Epithelial cell of prostate (primary cell): ENCODE results near the gene CSPG5.

Source experiments
- DNase-seq: peaks from one replicate; pipeline ENCODE4 v3.0.0-alpha.2; 2011; ENCODE audit warnings: low read depth, low spot score
- H3K27ac ChIP-seq: fragments of 450-650 bp; 2 replicates; pipeline ENCODE4 v1.5.1; 2017; ENCODE audit warnings: mild to moderate bottlenecking

CSPG5 gene

GRCh38 chr3:47578691-47579632 lies at the start of gene CSPG5:
TSS of gene CSPG5 (minus strand) at chr3:47578865. CDS start at chr3:47578693, 172 bp downstream.
- no peak for DNase-seq

GRCh38 chr3:47628426-47628825 lies 49.8 kb upstream of the CSPG5 start:
- no peak overlapping the region for H3K27ac ChIP-seq
- no peak for DNase-seq

More at GRCh38 chr3:47578691-47579632, at the start of gene CSPG5:
- no peak within 1 kb of the TSS for H3K27ac ChIP-seq

GRCh38 chr3:47622671-47623461 lies 44.2 kb upstream of the CSPG5 start:
- H3K27ac ChIP-seq: no peak overlapping the region
- no peak for DNase-seq

GRCh38 chr3:47617086-47618010 lies 38.7 kb upstream of the CSPG5 start:
- no peak overlapping the region for H3K27ac ChIP-seq
- no peak for DNase-seq

GRCh38 chr3:47614788-47615187 lies 36.1 kb upstream of the CSPG5 start:
- DNase-seq: no peak
- no peak overlapping the region for H3K27ac ChIP-seq

GRCh38 chr3:47613722-47614121 lies 35.1 kb upstream of the CSPG5 start:
- no peak for DNase-seq
- no peak overlapping the region for H3K27ac ChIP-seq

- DNase-seq: no peak
- H3K27ac ChIP-seq: no peak overlapping the region
These were observed 34.2 kb upstream of the CSPG5 start for GRCh38 chr3:47612879-47613278.

GRCh38 chr3:47612178-47612577 lies 33.5 kb upstream of the CSPG5 start:
- no peak for DNase-seq
- no peak overlapping the region for H3K27ac ChIP-seq

- H3K27ac ChIP-seq: no peak overlapping the region
- DNase-seq: no peak
These were observed 32.9 kb upstream of the CSPG5 start for GRCh38 chr3:47611576-47611975.

- DNase-seq: no peak
- H3K27ac ChIP-seq: no peak overlapping the region
These were observed 31.9 kb upstream of the CSPG5 start for GRCh38 chr3:47610583-47610982.

- no peak overlapping the region for H3K27ac ChIP-seq
- no peak for DNase-seq
These were observed 28.7 kb upstream of the CSPG5 start for GRCh38 chr3:47607335-47607734.

GRCh38 chr3:47606165-47606564 lies 27.5 kb upstream of the CSPG5 start:
- no peak overlapping the region for H3K27ac ChIP-seq
- no peak for DNase-seq

GRCh38 chr3:47605652-47606051 lies 27.0 kb upstream of the CSPG5 start:
- no peak for DNase-seq
- H3K27ac ChIP-seq: no peak overlapping the region

GRCh38 chr3:47604145-47604544 lies 25.5 kb upstream of the CSPG5 start:
- DNase-seq: no peak
- H3K27ac ChIP-seq: no peak overlapping the region

GRCh38 chr3:47603332-47603731 lies 24.7 kb upstream of the CSPG5 start:
- no peak overlapping the region for H3K27ac ChIP-seq
- no peak for DNase-seq

GRCh38 chr3:47601281-47601680 lies 22.6 kb upstream of the CSPG5 start:
- no peak for DNase-seq
- H3K27ac ChIP-seq: no peak overlapping the region

GRCh38 chr3:47594792-47595191 lies 16.1 kb upstream of the CSPG5 start:
- DNase-seq: no peak
- H3K27ac ChIP-seq: peak overlapping the region; percentile 53

- DNase-seq: no peak
- H3K27ac ChIP-seq: no peak overlapping the region
These were observed 13.6 kb upstream of the CSPG5 start for GRCh38 chr3:47592066-47592795.

GRCh38 chr3:47590216-47590615 lies 11.6 kb upstream of the CSPG5 start:
- no peak overlapping the region for H3K27ac ChIP-seq
- DNase-seq: no peak
